Suprapubic skin (tissue), 4 donors: ENCODE results near the gene CCR4. TPM values are rescaled to one million over a fixed set of nuclear protein-coding genes. Genes with fewer than 3 reads are reported as not detected.
"Not testable (repeated sequence)": the region's sequence is repeated elsewhere in the genome, so short reads cannot be mapped to it uniquely, and the experiment has no call there.

Experiments used
- DNase-seq, 2 donors: peaks; one replicate each; pipeline ENCODE4 v3.0.0-alpha.2; 2019; ENCODE audit warnings: low spot score in 2 of 2
- H3K27ac ChIP-seq: fragments of 200-600 bp; sonication (generic); one replicate; pipeline ENCODE4 v1.5.1; 2019
- H3K27me3 ChIP-seq: fragments of 200-600 bp; sonication (generic); one replicate; pipeline ENCODE4 v1.5.1; 2019
- H3K36me3 ChIP-seq: fragments of 200-600 bp; sonication (generic); one replicate; pipeline ENCODE4 v1.5.1; 2019
- H3K4me1 ChIP-seq: fragments of 200-600 bp; sonication (generic); one replicate; pipeline ENCODE4 v1.5.1; 2019
- H3K4me3 ChIP-seq: fragments of 200-600 bp; sonication (generic); one replicate; pipeline ENCODE4 v1.5.1; 2019; ENCODE audit warnings: mild to moderate bottlenecking
- H3K9me3 ChIP-seq: fragments of 200-600 bp; sonication (generic); one replicate; pipeline ENCODE4 v1.5.1; 2019
- CTCF ChIP-seq, 2 donors: fragments of 200-600 bp in 1 of 2; fragments of 450-650 bp in 1 of 2; sonication (generic) in 1 of 2; IDR thresholded peaks; one replicate each; pipeline ENCODE4 v1.5.1; 2016 to 2019; ENCODE audit warnings: antibody characterized with exemption in 2 of 2, mild to moderate bottlenecking in 1 of 2, moderate library complexity in 1 of 2
- EP300 ChIP-seq: sonication (generic); formaldehyde crosslinking; IDR thresholded peaks from one replicate; pipeline ENCODE4 v1.6.1; 2017; ENCODE audit warnings: antibody characterized with exemption
- POLR2A ChIP-seq, 2 donors: fragments of 450-650 bp; IDR thresholded peaks; one replicate each; pipeline ENCODE4 v1.6.1; 2017; ENCODE audit warnings: antibody characterized with exemption in 2 of 2, mild to moderate bottlenecking in 2 of 2, moderate library complexity in 2 of 2
- POLR2AphosphoS5 ChIP-seq, 3 donors: sonication (generic); formaldehyde crosslinking; IDR thresholded peaks; one replicate each; pipeline ENCODE4 v1.6.1; 2017; ENCODE audit warnings: antibody characterized with exemption in 3 of 3
- WGBS: methylation state at CpG from one replicate; pipeline ENCODE4 v1.1.5; 2018; 5-methylcytosine and 5-hydroxymethylcytosine counted together
- total RNA-seq, 4 donors: library from RNA; depleted of rRNA; stranded (reverse); fragments of >200 nt; gene quantifications; one replicate each; pipeline ENCODE4 v1.1.0, GENCODE V29; 2016

CCR4 gene
- total RNA-seq, 4 donors from 2014 or later = 0.29 to 0.42 (median 0.34) TPM; not detected in 1

GRCh38 chr3:32961189-32961715 lies 9.8 kb downstream of the CCR4 start:
- Histone ChIP-seq H3K4me1 (no peaks in the 10 kb centered on the region), H3K4me3 (no peak overlapping the region), H3K36me3 (no peaks in the 10 kb centered on the region), H3K27ac (no peak overlapping the region), H3K9me3 (peaks cover 3% of the 10 kb centered on the region), H3K27me3 (no peaks in the 10 kb centered on the region)
- no peak for TF ChIP-seq EP300
- no peak for TF ChIP-seq POLR2AphosphoS5 (IDR thresholded peaks at IDR 0.05)
- no peak for TF ChIP-seq POLR2A (IDR thresholded peaks at IDR 0.05)
- TF ChIP-seq CTCF (IDR thresholded peaks at IDR 0.05) = no peak
- 79% methylated on average over 5 of the region's 5 CpGs for WGBS
- no peak for DNase-seq

GRCh38 chr3:32963871-32964270 lies 12.4 kb downstream of the CCR4 start:
- H3K4me1 ChIP-seq = no peaks in the 10 kb centered on the region
- H3K36me3 ChIP-seq = no peaks in the 10 kb centered on the region
- peaks cover 3% of the 10 kb centered on the region for H3K9me3 ChIP-seq
- no peak overlapping the region for H3K27ac ChIP-seq
- H3K4me3 ChIP-seq = no peak overlapping the region
- WGBS = 55% methylated on average over 3 of the region's 3 CpGs
- no peaks in the 10 kb centered on the region for H3K27me3 ChIP-seq
- DNase-seq = no peak
- TF ChIP-seq POLR2AphosphoS5 (IDR thresholded peaks at IDR 0.05) (no peak), CTCF (IDR thresholded peaks at IDR 0.05) (no peak), EP300 (no peak), POLR2A (IDR thresholded peaks at IDR 0.05) (no peak)

- WGBS = 75% methylated on average over 2 of the region's 2 CpGs
- not testable (repeated sequence) for H3K27me3 ChIP-seq
Measured at GRCh38 chr3:32964781-32965180, 13.3 kb downstream of the CCR4 start.

DNA sequence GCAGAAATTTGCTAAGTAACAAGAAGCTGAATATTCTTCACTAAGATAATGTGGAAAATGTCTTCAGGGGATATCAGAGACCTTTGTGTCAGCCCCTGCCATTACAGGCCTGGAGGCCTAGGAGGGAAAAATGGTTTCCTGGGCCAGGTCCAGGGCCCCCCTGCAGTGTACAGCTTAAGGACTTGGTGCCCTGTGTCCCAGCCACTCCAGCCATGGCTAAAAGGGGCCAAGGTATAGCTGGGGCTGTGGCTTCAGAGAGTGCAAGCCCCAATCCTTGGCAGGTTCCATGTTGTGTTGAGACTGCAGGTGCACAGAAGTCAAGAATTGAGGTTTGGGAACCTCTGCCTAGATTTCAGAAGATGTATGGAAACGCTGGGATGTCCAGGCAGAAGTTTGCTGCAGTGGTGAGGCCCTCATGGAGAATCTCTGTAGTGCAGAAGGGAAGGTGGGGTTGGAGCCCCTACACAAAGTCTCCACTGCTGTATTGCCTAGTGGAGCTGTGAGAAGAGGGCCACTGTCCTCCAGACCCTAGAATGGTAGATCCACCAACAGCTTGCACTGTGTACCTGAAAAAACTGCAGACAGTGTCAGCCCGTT lies 14.3 kb downstream of the CCR4 start:
- 89% methylated on average over 2 of the region's 2 CpGs for WGBS
- not testable (repeated sequence) for H3K4me3 ChIP-seq, H3K36me3 ChIP-seq, DNase-seq, H3K27me3 ChIP-seq, H3K27ac ChIP-seq, H3K4me1 ChIP-seq, H3K9me3 ChIP-seq

More at GRCh38 chr3:32964781-32965180, 13.3 kb downstream of the CCR4 start:
- not testable (repeated sequence) for H3K4me1 ChIP-seq, DNase-seq, H3K36me3 ChIP-seq, H3K4me3 ChIP-seq, H3K27ac ChIP-seq, H3K9me3 ChIP-seq

DNA sequence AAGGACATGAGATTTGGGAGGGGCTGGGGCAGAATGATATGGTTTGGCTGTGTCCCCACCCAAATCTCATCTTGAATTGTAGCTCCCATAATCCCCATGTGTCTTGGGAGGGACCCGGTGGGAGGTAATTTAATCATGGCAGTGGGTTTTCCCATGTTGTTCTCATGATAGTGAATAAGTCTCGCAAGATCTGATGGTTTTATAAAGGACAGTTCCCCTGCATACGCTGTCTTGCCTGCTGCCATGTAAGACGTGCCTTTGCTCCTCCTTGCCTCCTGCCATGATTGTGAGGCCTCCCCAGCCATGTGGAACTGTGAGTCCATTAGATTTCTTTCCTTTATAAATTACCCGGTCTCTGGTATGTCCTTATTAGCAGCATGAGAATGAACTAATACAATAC lies 15.2 kb downstream of the CCR4 start:
- not testable (repeated sequence) for H3K27ac ChIP-seq, H3K36me3 ChIP-seq, H3K9me3 ChIP-seq, H3K4me3 ChIP-seq, DNase-seq, H3K4me1 ChIP-seq, H3K27me3 ChIP-seq
- 76% methylated on average over 5 of the region's 5 CpGs for WGBS

DNA sequence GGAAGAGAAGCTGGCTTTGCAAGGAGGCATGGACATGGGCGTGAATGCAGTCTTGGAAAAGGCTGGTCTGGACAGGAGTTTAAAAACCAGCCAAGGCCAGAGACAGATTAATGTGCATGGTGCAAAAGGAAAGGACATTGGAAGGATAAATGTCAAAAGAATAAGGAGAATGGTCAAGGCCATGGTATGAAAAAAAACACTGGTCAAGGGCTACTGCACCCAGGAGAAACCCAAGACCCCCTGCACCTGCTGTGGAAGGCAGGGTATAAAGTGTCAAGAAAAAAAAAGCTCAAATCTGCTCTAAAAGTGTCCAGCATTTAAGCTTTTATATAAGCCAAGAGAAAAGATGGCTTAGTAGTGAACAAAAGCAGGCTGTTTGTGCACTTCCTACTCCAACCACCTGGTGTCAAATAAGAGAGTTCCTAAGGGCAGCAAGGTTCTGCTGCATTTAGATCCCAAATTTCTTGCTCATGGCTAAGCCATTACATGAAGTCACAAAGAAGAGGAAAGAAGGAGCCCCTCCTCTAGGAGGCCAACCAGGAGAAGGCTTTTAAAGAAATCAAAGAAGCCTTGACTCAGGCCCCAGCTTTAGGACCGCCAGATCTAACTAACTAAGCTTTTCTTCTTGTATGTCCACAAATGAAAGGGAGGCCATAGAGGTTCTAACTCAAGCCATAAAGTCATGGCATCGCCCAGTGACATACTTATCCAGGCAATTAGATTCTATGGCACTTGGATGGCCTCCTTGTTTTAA lies 16.9 kb downstream of the CCR4 start:
- Histone ChIP-seq H3K27ac (no peak overlapping the region), H3K4me1 (no peaks in the 10 kb centered on the region), H3K9me3 (peaks cover 3% of the 10 kb centered on the region), H3K36me3 (no peaks in the 10 kb centered on the region), H3K27me3 (no peaks in the 10 kb centered on the region), H3K4me3 (no peak overlapping the region)
- 90% methylated on average over 3 of the region's 3 CpGs for WGBS
- TF ChIP-seq POLR2AphosphoS5 (IDR thresholded peaks at IDR 0.05) = no peak
- DNase-seq = no peak

GRCh38 chr3:32968920-32969389 lies 17.5 kb downstream of the CCR4 start:
- Histone ChIP-seq H3K4me1 (no peaks in the 10 kb centered on the region), H3K27me3 (no peaks in the 10 kb centered on the region), H3K9me3 (peaks cover 3% of the 10 kb centered on the region), H3K4me3 (no peak overlapping the region), H3K36me3 (no peaks in the 10 kb centered on the region), H3K27ac (no peak overlapping the region)
- 94% methylated on average over 6 of the region's 6 CpGs for WGBS
- no peak for DNase-seq
- no peak for TF ChIP-seq POLR2AphosphoS5 (IDR thresholded peaks at IDR 0.05)
